ENCODE data around the gene GSTT2B.
"Not testable (repeated sequence)": the region's sequence is repeated elsewhere in the genome, so short reads cannot be mapped to it uniquely, and the experiment has no call there.

The GSTT2B gene

DNA sequence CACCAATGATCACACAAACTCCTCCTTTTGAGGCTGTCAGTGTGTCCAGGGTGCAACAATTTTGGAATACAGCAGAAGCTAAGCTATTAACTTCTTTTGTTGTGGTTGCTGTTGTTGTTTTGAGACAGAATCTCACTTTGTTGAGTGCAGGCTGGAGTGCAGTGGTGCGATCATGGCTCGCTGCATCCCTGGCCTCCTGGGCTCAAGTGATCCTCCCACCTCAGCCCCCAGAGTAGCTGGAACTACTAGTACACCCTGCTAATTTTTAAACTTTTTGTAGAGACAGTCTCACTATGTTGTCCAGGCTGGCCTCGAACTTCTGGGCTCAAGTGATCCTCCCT, 22.0 kb downstream of the GSTT2B start:
- no peak for DNase-seq

DNA sequence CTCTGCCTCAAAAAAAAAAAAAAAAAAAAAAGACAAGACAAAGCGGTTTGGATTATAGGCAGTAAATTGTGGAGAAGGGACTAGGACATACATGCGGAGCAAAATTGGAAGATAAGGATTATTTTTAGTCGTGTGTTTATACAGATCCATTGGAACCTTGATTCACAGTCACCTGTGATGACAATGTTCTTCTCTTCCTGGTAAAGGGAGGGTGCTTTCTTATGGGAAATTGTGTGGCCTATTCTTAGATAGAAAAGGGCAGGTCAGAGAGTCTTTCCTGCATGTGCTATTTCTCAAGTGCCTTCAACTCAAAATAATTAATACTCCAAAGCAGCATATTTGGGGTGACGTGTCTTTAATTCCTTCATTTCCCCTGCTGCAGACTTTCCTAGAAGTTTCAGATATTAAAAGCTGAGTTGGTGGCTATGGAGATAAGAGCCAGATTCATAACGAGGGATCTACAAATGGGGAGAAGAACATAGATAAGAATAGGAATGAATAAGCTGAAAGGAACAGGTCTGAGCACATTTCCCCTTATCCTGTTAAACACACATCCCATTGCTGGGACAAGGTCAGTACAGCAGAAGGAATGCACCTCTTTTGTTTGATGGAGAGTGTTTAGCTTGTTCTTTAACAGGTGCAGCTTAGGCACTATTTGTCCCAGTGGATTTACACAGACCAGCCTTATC, 22.5 kb downstream of the GSTT2B start:
- no peak for DNase-seq

DNA sequence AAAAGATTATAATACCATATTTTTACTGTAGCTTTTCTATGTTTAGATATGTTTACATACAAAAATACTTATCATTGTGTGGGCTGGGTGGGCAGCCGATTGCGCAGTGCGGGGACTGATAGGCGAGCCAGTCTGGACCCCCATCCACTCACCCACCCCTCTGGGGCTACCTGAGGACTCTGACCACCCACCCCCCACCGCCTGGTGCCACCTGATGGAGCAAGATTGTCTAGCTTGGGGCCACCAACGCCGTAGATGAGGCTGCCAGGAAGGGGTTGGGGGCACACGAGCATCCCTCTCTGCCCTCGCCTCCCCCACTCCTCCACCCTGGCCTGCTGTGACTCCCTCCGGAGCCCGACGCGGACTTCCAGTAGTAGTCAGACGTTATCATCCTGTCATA, 34.4 kb downstream of the GSTT2B start:
- no peak for DNase-seq

DNA sequence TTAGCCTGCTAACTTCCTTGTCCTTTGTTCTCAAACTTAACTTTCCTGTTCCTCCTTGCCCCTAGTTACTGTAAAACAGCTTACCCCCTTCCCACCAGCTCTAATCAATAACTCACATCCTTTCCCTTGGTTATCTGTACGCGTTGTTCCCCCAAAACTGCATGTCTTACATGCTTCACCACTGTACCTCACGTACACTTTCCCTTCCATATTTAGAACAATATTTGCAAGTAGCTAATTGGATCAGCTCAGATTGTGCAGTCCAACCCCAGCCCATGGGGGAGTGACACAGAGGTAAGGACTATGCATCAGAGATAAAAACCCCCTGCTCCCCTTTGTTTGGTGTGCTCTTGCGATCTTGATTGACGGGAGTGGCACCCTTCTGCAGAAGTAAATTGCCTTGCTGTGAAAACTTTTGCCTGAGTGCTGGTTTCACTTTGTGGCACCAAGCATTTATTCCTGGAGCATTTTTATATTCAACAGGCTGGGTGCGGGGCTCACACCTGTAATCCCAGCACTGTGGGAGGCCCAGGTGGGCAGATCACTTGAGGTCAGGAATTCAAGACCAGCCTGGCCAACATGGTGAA, 35.9 kb downstream of the GSTT2B start:
- no peak for DNase-seq

DNA sequence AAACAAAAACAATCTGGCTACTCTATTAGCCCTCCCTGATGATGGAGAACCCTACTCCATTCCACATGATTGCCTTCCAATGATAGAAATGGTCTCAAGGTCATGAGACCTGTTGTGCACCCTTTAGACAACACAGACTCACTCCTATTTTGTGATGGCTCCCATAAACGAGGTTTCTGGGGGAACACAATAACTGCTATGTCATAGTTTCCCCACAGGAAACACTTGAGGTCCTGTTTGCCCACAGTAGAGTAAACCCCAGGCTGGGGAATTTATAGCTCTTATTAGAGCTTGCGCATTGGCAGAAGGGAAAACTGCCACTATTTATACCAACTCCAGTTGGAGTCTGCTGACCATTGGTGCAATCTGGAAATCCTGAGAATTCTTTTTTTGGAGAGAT, 38.1 kb downstream of the GSTT2B start:
- no peak for DNase-seq

DNA sequence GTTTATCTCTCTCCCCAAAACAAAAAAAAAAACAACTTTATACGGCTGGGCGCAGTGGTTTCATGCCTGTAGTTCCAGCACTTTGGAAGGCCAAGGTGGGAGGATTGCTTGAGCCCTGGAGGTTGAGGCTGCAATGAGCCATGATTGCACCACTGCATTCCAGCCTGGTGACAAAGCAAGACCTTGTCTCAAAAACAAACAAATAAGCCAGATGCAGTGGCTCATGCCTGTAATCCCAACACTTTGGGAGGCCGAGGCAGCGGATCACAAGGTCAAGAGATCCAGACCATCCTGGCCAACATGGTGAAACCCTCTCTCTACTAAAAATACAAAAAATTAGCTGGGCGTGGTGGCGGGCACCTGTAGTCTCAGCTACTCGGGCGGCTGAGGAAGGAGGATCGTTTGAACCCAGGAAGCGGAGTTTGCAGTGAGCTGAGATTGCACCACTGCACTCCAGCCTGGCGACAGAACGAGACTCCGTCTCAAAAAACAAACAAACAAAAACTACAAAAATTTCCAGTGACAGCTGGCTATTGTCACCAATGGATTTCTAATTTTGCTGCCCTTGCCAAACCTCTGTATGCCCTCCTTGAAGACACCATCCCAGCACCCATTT, 39.3 kb downstream of the GSTT2B start:
- not testable (repeated sequence) for DNase-seq

DNA sequence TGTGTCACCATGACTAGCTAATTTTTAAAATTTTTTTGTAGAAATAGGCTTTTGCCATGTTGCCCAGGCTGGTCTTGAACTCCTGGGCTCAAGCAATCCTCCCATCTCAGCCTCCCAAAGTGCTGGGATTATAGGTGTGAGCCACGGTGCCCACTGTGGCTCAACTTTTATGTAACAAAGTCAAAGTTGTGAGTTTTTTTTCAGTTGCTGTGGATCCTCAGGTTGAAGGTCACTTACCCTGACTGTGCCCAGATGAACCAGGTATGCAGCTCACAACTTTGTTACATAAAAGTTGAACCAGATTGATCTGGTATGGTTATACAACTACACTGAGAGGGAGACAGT, 40.8 kb downstream of the GSTT2B start:
- not testable (repeated sequence) for DNase-seq

DNA sequence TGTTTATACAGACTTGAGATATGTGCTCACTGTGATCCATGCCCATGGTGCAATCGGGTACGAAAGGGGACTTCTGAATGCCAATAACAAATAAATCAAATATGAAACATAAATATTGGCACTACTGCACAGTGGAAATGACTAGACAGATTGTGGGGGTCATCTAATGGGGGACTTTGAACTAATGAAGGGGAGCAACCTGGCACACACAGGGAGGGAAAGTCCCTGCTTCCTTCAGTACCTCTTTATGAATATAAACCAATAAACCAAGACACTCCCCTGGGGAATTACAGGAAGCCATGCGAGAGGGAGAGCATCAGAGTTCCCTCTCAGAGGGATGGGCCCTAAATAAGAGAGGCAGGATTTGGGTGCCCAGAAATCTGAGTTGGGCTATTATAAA, 45.7 kb downstream of the GSTT2B start:
- DNase-seq = no peak

DNA sequence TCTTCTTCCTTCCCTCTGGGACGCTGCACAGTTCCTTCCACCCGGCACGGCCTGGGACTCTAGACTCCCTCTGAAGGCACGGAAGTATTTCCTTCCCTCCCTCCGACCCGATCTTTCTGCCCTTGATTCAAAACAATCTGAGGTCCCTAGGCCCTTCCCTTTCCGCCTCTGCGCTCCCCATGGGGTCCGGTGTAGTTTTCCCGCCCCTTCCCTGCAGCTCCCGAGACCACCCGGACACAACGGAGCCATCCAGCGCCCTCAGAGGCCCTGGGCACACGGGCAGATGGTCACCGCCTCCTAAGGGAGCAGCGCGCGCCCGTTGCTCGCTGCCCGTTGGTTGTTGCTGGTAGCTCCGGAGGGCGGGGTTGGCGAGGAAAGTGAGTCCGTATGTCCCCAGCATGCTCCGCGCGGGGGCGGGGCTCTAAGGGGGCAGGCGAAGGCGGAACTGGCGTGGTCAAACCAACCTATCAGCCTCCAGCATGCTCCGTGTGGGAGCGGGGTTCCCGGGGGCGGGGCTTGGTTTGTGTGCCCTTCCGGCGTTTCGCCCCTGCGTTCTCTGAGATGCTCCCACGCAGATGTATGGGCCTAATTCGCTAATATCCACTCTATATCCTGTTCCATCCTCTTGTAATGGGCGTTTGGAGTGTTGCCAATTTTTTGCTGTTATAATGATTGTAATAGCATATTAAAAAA, 47.2 kb downstream of the GSTT2B start:
- DNase-seq = peak; percentile 99

DNA sequence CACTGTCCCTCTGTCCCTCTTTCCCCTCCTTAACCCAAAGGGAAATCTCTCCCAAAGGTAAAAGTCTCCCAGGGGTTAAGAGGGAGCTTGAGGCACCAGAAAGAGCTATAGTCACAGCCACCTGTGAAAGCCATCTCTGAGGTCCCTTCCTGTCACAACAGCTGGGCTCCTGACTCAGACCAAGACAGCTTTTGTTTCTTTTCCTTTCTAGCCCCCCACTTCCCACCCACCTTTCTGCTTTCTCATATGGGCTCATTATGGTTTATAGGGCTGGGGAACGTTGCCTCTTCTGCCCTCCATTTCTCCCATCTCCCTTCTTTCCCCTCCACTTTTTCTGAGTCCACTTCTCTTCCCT, 47.7 kb downstream of the GSTT2B start:
- no peak for DNase-seq

DNA sequence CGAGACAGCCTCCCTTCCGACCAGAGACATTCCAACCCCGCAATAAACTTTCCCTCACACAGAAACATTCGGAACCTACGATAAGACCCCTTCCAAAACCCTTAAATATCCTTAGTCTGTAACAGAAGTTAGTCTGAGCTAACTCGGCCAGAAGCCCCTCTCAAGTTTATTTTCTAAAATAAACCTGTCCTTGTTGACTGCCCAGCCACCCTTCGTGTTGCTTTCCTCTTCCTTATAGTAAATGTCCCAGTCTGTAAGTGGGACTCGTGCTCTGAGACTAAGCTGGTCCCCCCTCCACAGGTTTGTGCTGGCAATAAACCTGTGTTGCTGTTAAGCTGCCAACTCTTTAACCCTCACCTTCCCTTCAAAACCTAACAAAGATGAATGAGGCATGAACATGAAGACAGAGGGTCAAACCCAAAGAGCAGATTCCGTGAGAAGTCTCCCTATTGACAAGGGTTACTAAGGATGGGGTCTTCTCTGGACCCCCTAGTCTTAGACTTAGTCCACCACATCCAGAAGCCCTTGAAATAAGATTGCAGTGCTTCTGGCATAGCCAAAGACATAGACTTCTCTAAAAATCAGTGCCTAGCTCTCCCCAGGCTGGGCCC, 48.6 kb downstream of the GSTT2B start:
- DNase-seq = no peak

DNA sequence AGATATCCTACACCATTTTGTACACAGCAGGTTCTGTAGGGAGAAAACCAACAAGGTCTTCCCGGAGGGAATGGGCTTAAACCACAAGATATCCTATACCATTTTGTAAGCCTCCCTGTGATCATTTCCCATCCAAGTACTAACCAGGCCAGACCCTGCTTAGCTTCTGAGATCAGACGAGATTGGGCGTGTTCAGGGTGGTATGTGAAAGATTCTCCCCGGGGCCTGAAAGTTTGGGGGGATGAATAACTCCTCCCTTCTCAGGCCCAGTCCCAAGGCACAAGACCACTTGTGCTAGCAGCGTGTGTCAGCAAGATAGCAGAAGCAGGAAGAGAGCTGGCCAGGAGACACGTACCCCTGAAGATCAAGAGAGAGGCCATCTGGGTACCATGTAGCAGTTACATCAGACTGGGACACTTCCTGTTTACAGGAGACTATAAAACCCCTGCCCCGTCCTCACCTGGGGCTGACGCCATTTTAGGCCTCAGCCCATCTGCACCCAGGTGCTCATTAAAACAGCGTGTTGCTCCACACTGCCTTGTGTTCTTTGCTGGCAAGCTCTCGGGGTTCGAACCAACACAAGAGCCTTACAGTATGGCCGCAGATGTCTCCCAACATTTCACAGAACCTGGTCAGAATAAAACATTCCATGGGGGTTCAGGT, 49.5 kb downstream of the GSTT2B start:
- no peak for DNase-seq

DNA sequence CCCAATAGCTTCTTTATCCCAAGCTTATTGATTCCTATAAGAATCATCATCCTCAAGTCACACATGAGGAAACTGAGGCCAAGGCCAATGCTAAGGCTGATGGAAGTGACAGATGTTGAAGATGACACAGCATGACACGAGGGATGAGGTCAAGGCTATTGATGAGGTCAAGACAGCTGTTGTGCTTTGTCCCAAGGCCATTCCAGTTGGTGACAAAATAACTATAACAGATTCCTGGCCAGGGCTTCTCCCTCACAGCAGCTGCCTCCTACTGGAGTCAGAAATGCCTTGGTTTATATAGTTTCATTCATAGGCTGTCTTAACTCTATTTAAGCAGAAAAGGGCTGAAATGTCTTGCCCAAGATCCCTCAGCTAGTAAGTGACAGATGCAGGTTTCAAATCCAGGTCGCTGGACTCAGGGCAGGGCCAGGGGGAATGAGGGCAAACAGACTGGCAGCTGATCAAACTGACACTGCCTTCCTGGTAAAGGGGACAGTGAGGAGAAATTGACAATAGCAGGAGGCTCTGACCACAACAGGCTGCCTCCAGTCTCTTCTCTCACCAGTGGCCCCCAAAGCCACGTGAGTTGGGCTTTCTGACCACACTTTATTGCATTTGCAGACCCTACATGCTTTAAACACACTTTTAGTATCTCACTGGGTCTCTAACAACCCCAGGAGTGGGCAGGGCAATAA, 50.4 kb downstream of the GSTT2B start:
- no peak for DNase-seq

DNA sequence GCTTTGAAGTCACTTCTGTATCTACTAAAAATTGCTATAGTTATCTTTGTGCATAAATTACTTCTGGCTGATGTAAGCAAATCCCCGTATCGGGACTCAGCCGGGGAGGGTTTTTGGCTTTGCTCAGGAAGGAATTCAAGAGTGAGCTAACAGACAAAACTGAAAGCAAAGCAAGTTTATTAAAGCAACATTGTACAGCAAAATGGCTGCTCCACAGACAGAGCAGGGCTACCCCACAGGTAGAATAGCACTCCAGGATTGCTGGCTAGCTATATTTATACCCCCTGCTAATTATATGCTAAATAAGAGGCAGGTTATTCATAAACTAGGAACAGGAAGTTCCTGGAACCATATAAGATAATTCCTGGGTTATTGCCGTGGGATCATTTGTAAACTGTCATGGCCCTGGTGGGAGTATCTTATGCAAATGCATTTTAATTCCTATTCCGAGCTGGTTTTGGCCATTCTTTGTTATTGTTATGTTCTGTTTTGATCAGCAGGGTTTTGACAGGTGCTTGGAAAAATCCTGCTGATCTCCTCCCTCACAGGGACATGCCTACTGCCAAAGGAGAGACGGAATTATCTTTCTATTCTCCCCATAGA, 51.6 kb downstream of the GSTT2B start:
- DNase-seq = no peak

DNA sequence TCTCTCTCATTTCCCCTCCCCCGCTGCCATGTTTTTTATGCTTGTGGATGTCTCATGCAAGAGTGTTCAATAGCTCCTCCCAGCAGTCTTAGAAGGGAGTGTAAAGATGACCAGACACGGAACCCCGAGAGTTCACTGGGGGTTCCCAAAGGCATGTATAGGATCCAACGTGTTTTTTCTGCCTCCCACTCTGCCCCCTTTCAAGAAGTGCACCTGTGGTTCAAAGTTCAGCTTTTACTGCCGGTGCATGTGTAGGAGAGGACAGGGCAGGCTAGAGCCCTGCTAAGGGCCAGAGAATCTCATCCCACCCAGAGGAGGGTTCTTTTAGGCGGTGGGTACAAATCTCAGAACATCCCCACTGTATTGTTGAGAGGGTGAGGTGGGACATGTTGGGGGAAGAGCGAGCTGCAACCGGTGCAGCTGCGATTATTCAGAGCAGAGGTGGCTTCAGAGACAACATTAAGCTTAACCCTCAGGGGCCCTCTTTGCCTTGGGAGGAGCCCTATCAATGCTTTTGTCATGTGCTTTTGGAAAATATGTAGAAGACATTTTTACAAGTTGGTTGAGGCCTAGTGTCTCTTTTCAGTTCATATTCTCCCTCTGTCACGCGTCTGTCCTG, 52.3 kb downstream of the GSTT2B start:
- DNase-seq = no peak

DNA sequence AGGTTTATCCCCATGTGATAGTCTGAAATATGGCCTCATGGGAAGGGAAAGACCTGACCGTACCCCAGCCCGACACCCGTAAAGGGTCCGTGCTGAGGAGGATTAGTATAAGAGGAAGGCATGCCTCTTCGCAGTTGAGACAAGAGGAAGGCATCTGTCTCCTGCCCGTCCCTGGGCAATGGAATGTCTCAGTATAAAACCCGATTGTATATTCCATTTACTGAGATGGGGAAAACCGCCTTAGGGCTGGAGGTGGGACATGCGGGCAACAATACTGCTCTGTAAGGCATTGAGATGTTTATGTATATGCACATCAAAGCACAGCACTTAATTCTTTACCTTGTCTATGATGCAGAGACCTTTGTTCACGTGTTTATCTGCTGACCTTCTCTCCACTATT, 53.6 kb downstream of the GSTT2B start:
- DNase-seq = not testable (repeated sequence)
